HG03457 (cell line): ENCODE results near the gene MAML2.
"Not testable (repeated sequence)": the region's sequence is repeated elsewhere in the genome, so short reads cannot be mapped to it uniquely, and the experiment has no call there.

ENCODE experiments used
- ATAC-seq: cut with Tn5 transposase; IDR thresholded peaks from one replicate; pipeline ENCODE4 v1.9.1; 2021; ENCODE audit warnings: moderate number of reproducible peaks; ENCODE audit not compliant: unreplicated experiment

The MAML2 gene

GRCh38 chr11:96272529-96273222 is 70.3 kb downstream of the MAML2 start:
- ATAC-seq: no peak

DNA sequence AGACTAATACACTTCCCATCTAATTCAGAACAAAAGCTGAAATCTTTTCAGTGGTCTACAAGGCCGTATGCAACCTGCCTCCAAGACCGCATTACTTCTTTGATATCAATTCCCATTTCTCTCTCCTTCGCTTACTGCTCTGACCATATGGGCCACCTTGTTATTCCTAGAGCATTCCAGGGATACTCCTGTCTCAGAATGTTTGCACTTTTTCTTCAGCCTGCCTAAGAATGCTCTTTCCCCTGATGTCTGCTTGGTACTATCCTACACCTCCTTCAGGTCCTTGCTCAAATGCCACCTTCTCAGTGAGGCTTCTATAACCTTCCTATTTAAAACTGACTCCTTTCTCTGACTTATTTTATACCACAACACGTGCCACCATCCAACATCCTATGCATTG is 71.2 kb downstream of the MAML2 start:
- no peak for ATAC-seq

- ATAC-seq: not testable (repeated sequence)
Measured at GRCh38 chr11:96271352-96271751, 71.6 kb downstream of the MAML2 start.

- not testable (repeated sequence) for ATAC-seq
Measured at GRCh38 chr11:96268527-96268926, 74.5 kb downstream of the MAML2 start.

DNA sequence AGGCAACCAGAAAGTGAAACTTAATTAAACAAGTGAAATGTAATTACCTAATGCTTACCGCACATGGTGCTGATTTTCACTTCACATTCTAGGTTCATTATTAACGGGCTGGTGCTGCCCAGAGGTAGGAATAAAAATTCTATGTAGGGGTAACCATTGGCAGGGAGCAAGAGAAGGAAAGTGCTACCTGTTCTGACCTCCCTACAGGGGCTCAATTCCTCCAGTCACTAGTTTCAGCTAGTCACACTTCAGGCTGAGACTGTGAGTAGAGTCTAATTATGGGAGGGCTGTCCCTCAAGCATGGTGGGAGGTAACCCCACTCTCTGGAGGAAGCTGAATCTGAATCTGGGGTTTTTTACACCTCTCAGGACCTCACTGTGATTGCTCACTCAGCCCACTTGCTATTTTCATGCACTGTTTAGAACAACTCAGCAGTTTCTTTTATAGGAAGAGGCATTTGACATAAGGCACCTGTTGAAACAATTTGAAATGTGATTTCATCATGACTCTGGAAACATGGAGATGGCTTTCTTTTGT is 75.4 kb downstream of the MAML2 start:
- ATAC-seq: peak; percentile 94

DNA sequence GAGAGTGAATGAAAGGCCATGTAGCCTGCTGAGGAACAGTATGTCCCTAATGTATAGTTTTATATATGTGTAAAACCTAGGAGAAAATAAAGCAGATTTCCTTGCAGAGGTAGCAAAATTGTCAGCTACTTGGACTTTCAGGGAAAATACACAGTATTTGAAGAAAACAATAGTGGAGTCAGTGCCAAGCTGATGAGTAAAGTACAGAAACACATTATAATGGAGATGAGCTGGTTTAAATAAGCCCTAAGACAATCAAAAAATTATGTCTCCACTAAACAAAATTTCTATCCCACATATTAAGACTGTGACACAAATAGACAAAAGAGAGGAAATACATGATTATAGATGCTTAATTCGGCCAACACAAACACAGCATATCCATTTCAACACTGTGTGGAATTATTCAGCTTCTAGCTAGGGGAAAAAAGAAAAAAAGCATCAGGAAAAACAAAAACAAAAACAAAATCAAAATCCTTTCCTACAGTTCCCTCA is 75.9 kb downstream of the MAML2 start:
- no peak for ATAC-seq

DNA sequence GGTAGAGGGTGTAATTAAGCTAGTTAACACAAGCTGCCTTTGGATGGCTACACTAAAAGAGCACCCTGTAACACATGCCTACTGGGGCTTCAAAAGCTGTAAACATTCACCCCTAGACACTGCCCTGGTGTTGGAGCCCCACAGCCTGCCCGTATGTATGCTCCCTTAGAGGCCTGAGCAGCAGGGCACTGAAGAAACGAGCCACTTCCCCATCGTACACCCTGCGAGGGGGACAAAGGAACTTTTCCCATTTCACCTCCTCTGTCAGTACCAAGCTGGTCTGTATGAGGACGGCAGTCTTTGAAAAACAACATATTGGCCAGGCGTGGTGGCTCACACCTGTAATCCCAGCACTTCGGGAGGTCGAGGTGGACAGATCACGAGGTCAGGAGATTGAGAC is 77.0 kb downstream of the MAML2 start:
- no peak for ATAC-seq

DNA sequence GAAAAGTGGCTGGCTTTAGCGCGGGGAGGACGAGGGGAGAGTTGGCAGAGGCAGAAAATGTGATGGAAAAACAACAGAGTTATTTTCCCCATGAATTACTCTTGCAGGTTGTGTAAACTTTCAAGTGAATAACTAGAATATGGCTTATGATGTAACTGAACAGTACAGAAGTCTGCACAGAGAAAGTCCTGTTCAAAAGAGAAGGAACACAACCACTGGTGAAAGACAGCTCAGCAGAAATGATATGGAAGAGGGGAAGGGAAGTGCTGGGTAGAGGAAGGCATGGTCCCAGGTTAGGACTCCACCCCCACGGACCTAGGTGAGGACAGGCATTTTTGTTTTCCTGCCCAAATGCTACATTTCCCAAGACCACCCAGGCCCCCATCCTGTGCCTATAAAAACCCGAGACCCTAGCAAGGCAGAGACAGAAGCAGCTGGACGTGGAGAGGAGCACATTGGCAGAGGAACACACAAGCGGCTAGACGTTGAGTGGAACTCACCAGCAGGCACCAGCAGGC is 77.7 kb downstream of the MAML2 start:
- ATAC-seq: no peak

GRCh38 chr11:96264364-96264763 is 78.6 kb downstream of the MAML2 start:
- no peak for ATAC-seq

DNA sequence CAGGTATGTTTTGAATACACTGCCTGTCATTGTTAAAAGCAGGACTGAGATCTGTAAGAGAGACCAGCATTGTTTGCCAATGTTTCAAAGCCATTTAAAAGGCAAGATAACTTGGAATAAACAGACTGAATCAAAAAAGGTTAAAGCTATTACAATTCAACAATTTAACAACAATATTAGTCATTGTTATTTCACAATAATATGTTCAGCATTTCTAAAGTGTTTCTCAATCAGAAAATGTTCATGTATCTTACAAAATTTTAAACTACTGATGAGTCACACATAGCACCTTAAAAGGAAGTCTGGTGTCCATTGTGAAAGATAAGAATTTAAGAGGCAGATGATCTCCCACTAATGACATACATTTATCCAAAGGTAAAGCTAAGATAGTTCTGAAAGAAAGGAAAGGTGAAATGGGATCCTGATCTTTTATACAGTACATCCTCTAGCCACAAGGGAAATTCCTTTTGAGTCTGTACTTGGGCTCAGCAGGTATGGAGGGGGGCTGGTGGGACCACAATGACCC is 79.7 kb downstream of the MAML2 start:
- ATAC-seq: no peak

GRCh38 chr11:96260532-96260931 is 82.5 kb downstream of the MAML2 start:
- no peak for ATAC-seq

DNA sequence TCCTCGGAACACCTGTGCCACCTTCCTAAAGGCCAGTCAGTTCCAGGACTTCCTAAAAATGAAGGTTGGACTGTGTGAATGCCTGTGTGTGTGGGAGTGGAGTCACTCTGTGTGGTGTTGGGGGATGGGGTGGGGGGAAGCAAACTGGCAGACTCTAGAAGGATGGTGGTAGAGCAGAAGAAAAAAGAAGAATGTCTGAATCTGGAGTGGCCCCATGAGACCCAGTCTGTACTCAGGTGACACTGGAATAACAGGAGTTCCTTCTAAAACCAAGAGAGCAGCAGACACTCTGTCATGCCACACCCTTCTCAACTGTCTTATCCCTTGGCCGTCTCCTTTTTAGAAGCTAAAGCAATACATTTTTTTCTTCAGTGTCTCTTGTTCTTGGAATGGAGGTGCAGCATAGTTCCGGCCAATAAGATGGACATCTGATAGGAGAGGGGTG is 82.9 kb downstream of the MAML2 start:
- no peak for ATAC-seq

- ATAC-seq: no peak
Measured at GRCh38 chr11:96259134-96259830, 83.7 kb downstream of the MAML2 start.

GRCh38 chr11:96257972-96258934 is 84.7 kb downstream of the MAML2 start:
- peak; percentile 69 for ATAC-seq

GRCh38 chr11:96257036-96257435 is 86.0 kb downstream of the MAML2 start:
- no peak for ATAC-seq

GRCh38 chr11:96256215-96257011 is 86.6 kb downstream of the MAML2 start:
- ATAC-seq: no peak

GRCh38 chr11:96254854-96255253 is 88.1 kb downstream of the MAML2 start:
- ATAC-seq: no peak

- ATAC-seq: peak; percentile 49
Measured at GRCh38 chr11:96254087-96254486, 88.9 kb downstream of the MAML2 start.

GRCh38 chr11:96246718-96247552 is 96.1 kb downstream of the MAML2 start:
- ATAC-seq: no peak
